Endodermal cell (in vitro differentiated cells): ENCODE measurements around the gene TTC34. TPM values are rescaled to one million over a fixed set of nuclear protein-coding genes. Genes with fewer than 3 reads are reported as not detected.
"Not testable (repeated sequence)": the region's sequence is repeated elsewhere in the genome, so short reads cannot be mapped to it uniquely, and the experiment has no call there.

Source experiments
- DNase-seq: peaks from one replicate; pipeline ENCODE4 v3.0.0-alpha.2; 2017
- H3K27ac ChIP-seq: 2 replicates; pipeline ENCODE4 v1.5.1; 2013; ENCODE audit warnings: mild to moderate bottlenecking, low read depth, low read length, moderate library complexity
- H3K27me3 ChIP-seq: 2 replicates; pipeline ENCODE4 v1.6.1; 2013; ENCODE audit warnings: mild to moderate bottlenecking, low read length, moderate library complexity; ENCODE audit not compliant: insufficient read depth, control insufficient read depth, poor library complexity, severe bottlenecking
- H3K36me3 ChIP-seq: 2 replicates; pipeline ENCODE4 v1.7.0; 2013; ENCODE audit warnings: mild to moderate bottlenecking, low read length, moderate library complexity; ENCODE audit not compliant: control insufficient read depth, insufficient read depth
- H3K4me1 ChIP-seq: one replicate; pipeline ENCODE4 v1.7.0; 2013; ENCODE audit warnings: low read length; ENCODE audit not compliant: control insufficient read depth, insufficient read depth
- H3K4me3 ChIP-seq: 2 replicates; pipeline ENCODE4 v1.5.1; 2013; ENCODE audit warnings: mild to moderate bottlenecking, low read length, moderate library complexity
- H3K9ac ChIP-seq: 2 replicates; pipeline ENCODE4 v1.6.1; 2013; ENCODE audit warnings: mild to moderate bottlenecking, low read length, moderate library complexity; ENCODE audit not compliant: poor library complexity, severe bottlenecking; ENCODE audit errors: extremely low read depth
- H3K9me3 ChIP-seq: 2 replicates; pipeline ENCODE4 v1.6.1; 2013; ENCODE audit warnings: mild to moderate bottlenecking, low read length, moderate library complexity; ENCODE audit not compliant: control insufficient read depth
- H3K27ac Mint-ChIP-seq: 2 replicates; pipeline ENCODE4 v1.8.0; 2020; ENCODE audit warnings: mixed read lengths
- H3K27me3 Mint-ChIP-seq: 2 replicates; pipeline ENCODE4 v1.8.0; 2021; ENCODE audit warnings: mild to moderate bottlenecking, mixed read lengths; ENCODE audit not compliant: insufficient read depth
- H3K36me3 Mint-ChIP-seq: 2 replicates; pipeline ENCODE4 v1.8.0; 2020; ENCODE audit warnings: low read depth, mixed read lengths
- H3K4me1 Mint-ChIP-seq: 2 replicates; pipeline ENCODE4 v1.8.0; 2020; ENCODE audit warnings: mixed read lengths
- H3K4me3 Mint-ChIP-seq: 2 replicates; pipeline ENCODE4 v1.8.0; 2020; ENCODE audit warnings: mild to moderate bottlenecking, moderate library complexity, mixed read lengths
- H3K9me3 Mint-ChIP-seq: 2 replicates; pipeline ENCODE4 v1.8.0; 2020; ENCODE audit warnings: mild to moderate bottlenecking, mixed read lengths
- WGBS, 2 experiments: methylation state at CpG; one replicate each; pipeline versions ENCODE4 v1.1.5 to v1.1.7; 2013; ENCODE audit warnings: missing lambda C conversion rate in 2 of 2, mixed read lengths in 1 of 2; ENCODE audit not compliant: insufficient coverage in 1 of 2, insufficient read length in 1 of 2; 5-methylcytosine and 5-hydroxymethylcytosine counted together
- total RNA-seq, 2 donors: library from RNA; stranded (reverse); fragmentation: NEBNext Ultra II Directional in 1 of 2; extraction: Animal tissue kit (Norgen Biotek cat#: 25700) in 1 of 2; gene quantifications; 2 replicates in 1 of 2; 3 replicates in 1 of 2; pipeline ENCODE4 v1.2.1, GENCODE V29; 2021

Gene TTC34
- total RNA-seq, 2 donors from 2014 or later, result 2.4 to 3.1 TPM

GRCh38 chr1:2686091-2686863, 115.2 kb downstream of the TTC34 start:
- not testable (repeated sequence) for H3K27me3 ChIP-seq, H3K4me1 Mint-ChIP-seq, H3K27ac Mint-ChIP-seq, H3K36me3 Mint-ChIP-seq, H3K4me3 Mint-ChIP-seq, H3K27me3 Mint-ChIP-seq, H3K4me1 ChIP-seq, H3K4me3 ChIP-seq, DNase-seq, H3K9me3 ChIP-seq, H3K27ac ChIP-seq, H3K9ac ChIP-seq, H3K36me3 ChIP-seq
- peaks cover 33% of the 10 kb centered on the region for H3K9me3 Mint-ChIP-seq
- 41% methylated on average over 8 of the region's 23 CpGs; no CpG with 5 or more reads in 1 of the 2 experiments for WGBS, 2 experiments

- H3K4me1 ChIP-seq, H3K36me3 ChIP-seq, H3K27ac ChIP-seq, H3K4me1 Mint-ChIP-seq, H3K4me3 ChIP-seq, H3K9me3 ChIP-seq, H3K27me3 Mint-ChIP-seq, H3K36me3 Mint-ChIP-seq, H3K27me3 ChIP-seq, H3K9ac ChIP-seq, H3K4me3 Mint-ChIP-seq, H3K27ac Mint-ChIP-seq, DNase-seq: not testable (repeated sequence)
- H3K9me3 Mint-ChIP-seq, result peaks cover 33% of the 10 kb centered on the region
- WGBS, 2 experiments, result 48% methylated on average over 2 of the region's 8 CpGs; no CpG with 5 or more reads in 1 of the 2 experiments
Measured at GRCh38 chr1:2685671-2686070, 115.8 kb downstream of the TTC34 start.

- not testable (repeated sequence) for H3K36me3 ChIP-seq, H3K4me3 ChIP-seq, H3K4me1 ChIP-seq, H3K27ac ChIP-seq, H3K27me3 Mint-ChIP-seq, H3K9ac ChIP-seq, H3K4me1 Mint-ChIP-seq, H3K27ac Mint-ChIP-seq, H3K36me3 Mint-ChIP-seq, H3K27me3 ChIP-seq, H3K9me3 ChIP-seq, DNase-seq, H3K4me3 Mint-ChIP-seq
- 44% methylated on average over 3 of the region's 9 CpGs; no CpG with 5 or more reads in 1 of the 2 experiments for WGBS, 2 experiments
- peaks cover 33% of the 10 kb centered on the region for H3K9me3 Mint-ChIP-seq
Measured at GRCh38 chr1:2684878-2685277, 116.6 kb downstream of the TTC34 start.

GRCh38 chr1:2684000-2684399, 117.5 kb downstream of the TTC34 start:
- not testable (repeated sequence) for H3K4me1 ChIP-seq, H3K9ac ChIP-seq, H3K9me3 ChIP-seq, H3K4me3 Mint-ChIP-seq, H3K27ac Mint-ChIP-seq, H3K4me1 Mint-ChIP-seq, H3K36me3 ChIP-seq, H3K36me3 Mint-ChIP-seq, H3K27me3 Mint-ChIP-seq, H3K27ac ChIP-seq, H3K27me3 ChIP-seq, H3K4me3 ChIP-seq
- DNase-seq, result peak; percentile 33
- 50 to 58% methylated on average over 7 of the region's 7 CpGs for WGBS, 2 experiments
- peaks cover 33% of the 10 kb centered on the region for H3K9me3 Mint-ChIP-seq

GRCh38 chr1:2683321-2683741, 118.2 kb downstream of the TTC34 start:
- H3K36me3 Mint-ChIP-seq, H3K9ac ChIP-seq, H3K27ac Mint-ChIP-seq, H3K9me3 ChIP-seq, H3K4me3 Mint-ChIP-seq, H3K27me3 ChIP-seq, H3K36me3 ChIP-seq, H3K27me3 Mint-ChIP-seq, DNase-seq, H3K27ac ChIP-seq, H3K4me1 Mint-ChIP-seq, H3K4me1 ChIP-seq, H3K4me3 ChIP-seq: not testable (repeated sequence)
- H3K9me3 Mint-ChIP-seq, result peaks cover 32% of the 10 kb centered on the region
- WGBS, 2 experiments, result 52 to 56% methylated on average over 4 to 9 of the region's 9 CpGs

GRCh38 chr1:2682879-2683278, 118.6 kb downstream of the TTC34 start:
- H3K4me3 Mint-ChIP-seq, H3K9me3 ChIP-seq, H3K36me3 Mint-ChIP-seq, H3K27ac ChIP-seq, H3K9ac ChIP-seq, H3K27me3 Mint-ChIP-seq, H3K4me1 Mint-ChIP-seq, H3K27me3 ChIP-seq, H3K4me1 ChIP-seq, H3K27ac Mint-ChIP-seq, H3K36me3 ChIP-seq, DNase-seq, H3K4me3 ChIP-seq: not testable (repeated sequence)
- H3K9me3 Mint-ChIP-seq, result peaks cover 27% of the 10 kb centered on the region
- WGBS, 2 experiments, result 63% methylated on average over 7 of the region's 11 CpGs; no CpG with 5 or more reads in 1 of the 2 experiments

GRCh38 chr1:2676726-2677125, 124.8 kb downstream of the TTC34 start:
- not testable (repeated sequence) for H3K9me3 ChIP-seq, H3K27ac ChIP-seq, H3K36me3 ChIP-seq, H3K4me1 Mint-ChIP-seq, H3K4me1 ChIP-seq, H3K4me3 Mint-ChIP-seq, H3K9ac ChIP-seq, H3K4me3 ChIP-seq, H3K27ac Mint-ChIP-seq, H3K9me3 Mint-ChIP-seq, H3K27me3 ChIP-seq, H3K36me3 Mint-ChIP-seq, H3K27me3 Mint-ChIP-seq, DNase-seq
- WGBS, 2 experiments, result 100% methylated on average over 1 of the region's 10 CpGs; no CpG with 5 or more reads in 1 of the 2 experiments
